Measurements from ENCODE around the gene NIM1K. TPM values are rescaled to one million over a fixed set of nuclear protein-coding genes. Genes with fewer than 3 reads are reported as not detected.

Gene NIM1K
- total and polyA plus RNA-seq, 4 donors = 1.0 to 4.2 (median 3.1) TPM; not detected in 1

GRCh38 chr5:43148417-43148816 lies 43.6 kb upstream of the NIM1K start:
- H3K27me3 ChIP-seq (ENCODE audit: control insufficient read depth in 3 of 3, insufficient read depth in 3 of 3, low read length in 2 of 3) = no peaks in the 10 kb centered on the region
- H3K9me3 ChIP-seq (ENCODE audit: control insufficient read depth in 4 of 4, insufficient read depth in 3 of 4, low read length in 3 of 4) = no peaks in the 10 kb centered on the region
- H3K4me1 ChIP-seq (ENCODE audit: control insufficient read depth in 5 of 5, insufficient read depth in 5 of 5, low read length in 5 of 5) = no peaks in the 10 kb centered on the region
- ATAC-seq (ENCODE audit: insufficient read depth, low FRiP score) = no peak
- no peak overlapping the region for H3K9ac ChIP-seq (ENCODE audit: insufficient read depth in 1 of 2, low read length in 2 of 2)
- TF ChIP-seq CTCF (IDR thresholded peaks at IDR 0.05; ENCODE audit: control extremely low read depth, extremely low read depth) = no peak
- 71 to 80% methylated on average over 1 of the region's 1 CpG for WGBS, 2 donors
- H3K36me3 ChIP-seq (ENCODE audit: control insufficient read depth in 4 of 4, insufficient read depth in 4 of 4, low read length in 4 of 4) = peaks cover 2 to 21% (median 8%) of the 10 kb centered on the region in 4 donors
- H3K27ac ChIP-seq (ENCODE audit: low read depth in 1 of 2, low read length in 1 of 2) = no peak overlapping the region
- no peak for DNase-seq
- no peak overlapping the region for H3K4me3 ChIP-seq

GRCh38 chr5:43149231-43149630 lies 42.8 kb upstream of the NIM1K start:
- H3K36me3 ChIP-seq (ENCODE audit: control insufficient read depth in 4 of 4, insufficient read depth in 4 of 4, low read length in 4 of 4) = peaks cover 2 to 18% (median 8%) of the 10 kb centered on the region in 4 donors
- no peak overlapping the region for H3K9ac ChIP-seq (ENCODE audit: insufficient read depth in 1 of 2, low read length in 2 of 2)
- H3K9me3 ChIP-seq (ENCODE audit: control insufficient read depth in 4 of 4, insufficient read depth in 3 of 4, low read length in 3 of 4) = no peaks in the 10 kb centered on the region
- no peak for DNase-seq
- no peak for TF ChIP-seq CTCF (IDR thresholded peaks at IDR 0.05; ENCODE audit: control extremely low read depth, extremely low read depth)
- H3K4me1 ChIP-seq (ENCODE audit: control insufficient read depth in 5 of 5, insufficient read depth in 5 of 5, low read length in 5 of 5) = no peaks in the 10 kb centered on the region
- no peak overlapping the region for H3K27ac ChIP-seq (ENCODE audit: low read depth in 1 of 2, low read length in 1 of 2)
- H3K4me3 ChIP-seq = no peak overlapping the region
- ATAC-seq (ENCODE audit: insufficient read depth, low FRiP score) = no peak
- 93 to 97% methylated on average over 7 of the region's 7 CpGs for WGBS, 2 donors
- no peaks in the 10 kb centered on the region for H3K27me3 ChIP-seq (ENCODE audit: control insufficient read depth in 3 of 3, insufficient read depth in 3 of 3, low read length in 2 of 3)

GRCh38 chr5:43150075-43150474 lies 42.0 kb upstream of the NIM1K start:
- Histone ChIP-seq H3K9me3 (ENCODE audit: control insufficient read depth in 4 of 4, insufficient read depth in 3 of 4, low read length in 3 of 4) (no peaks in the 10 kb centered on the region), H3K36me3 (ENCODE audit: control insufficient read depth in 4 of 4, insufficient read depth in 4 of 4, low read length in 4 of 4) (peaks cover 2 to 11% (median 7%) of the 10 kb centered on the region in 4 donors), H3K27ac (ENCODE audit: low read depth in 1 of 2, low read length in 1 of 2) (no peak overlapping the region), H3K4me1 (ENCODE audit: control insufficient read depth in 5 of 5, insufficient read depth in 5 of 5, low read length in 5 of 5) (peaks cover 0 to 4% (median 0%) of the 10 kb centered on the region in 5 donors), H3K27me3 (ENCODE audit: control insufficient read depth in 3 of 3, insufficient read depth in 3 of 3, low read length in 2 of 3) (no peaks in the 10 kb centered on the region), H3K4me3 (no peak overlapping the region), H3K9ac (ENCODE audit: insufficient read depth in 1 of 2, low read length in 2 of 2) (no peak overlapping the region)
- ATAC-seq (ENCODE audit: insufficient read depth, low FRiP score) (no peak), DNase-seq (no peak)
- no peak for TF ChIP-seq CTCF (IDR thresholded peaks at IDR 0.05; ENCODE audit: control extremely low read depth, extremely low read depth)
- WGBS, 2 donors = 88 to 96% methylated on average over 2 of the region's 2 CpGs

- no peak for TF ChIP-seq CTCF (IDR thresholded peaks at IDR 0.05; ENCODE audit: control extremely low read depth, extremely low read depth)
- 86 to 98% methylated on average over 2 of the region's 2 CpGs for WGBS, 2 donors
- Histone ChIP-seq H3K4me3 (no peak overlapping the region), H3K9ac (ENCODE audit: insufficient read depth in 1 of 2, low read length in 2 of 2) (no peak overlapping the region), H3K9me3 (ENCODE audit: control insufficient read depth in 4 of 4, insufficient read depth in 3 of 4, low read length in 3 of 4) (no peaks in the 10 kb centered on the region), H3K27ac (ENCODE audit: low read depth in 1 of 2, low read length in 1 of 2) (no peak overlapping the region), H3K27me3 (ENCODE audit: control insufficient read depth in 3 of 3, insufficient read depth in 3 of 3, low read length in 2 of 3) (no peaks in the 10 kb centered on the region), H3K36me3 (ENCODE audit: control insufficient read depth in 4 of 4, insufficient read depth in 4 of 4, low read length in 4 of 4) (peaks cover 2 to 11% (median 8%) of the 10 kb centered on the region in 4 donors), H3K4me1 (ENCODE audit: control insufficient read depth in 5 of 5, insufficient read depth in 5 of 5, low read length in 5 of 5) (peaks cover 0 to 5% (median 0%) of the 10 kb centered on the region in 5 donors)
- no peak for DNase-seq
- no peak for ATAC-seq (ENCODE audit: insufficient read depth, low FRiP score)
Measured at GRCh38 chr5:43150748-43151147, 41.3 kb upstream of the NIM1K start.
